Aorta (tissue), 5 donors: ENCODE results near the gene C12orf76. TPM values are rescaled to one million over a fixed set of nuclear protein-coding genes. Genes with fewer than 3 reads are reported as not detected.
A peak's percentile ranks its signal among the peaks of the same experiment; 100 is the strongest.
"Not testable (repeated sequence)": the region's sequence is repeated elsewhere in the genome, so short reads cannot be mapped to it uniquely, and the experiment has no call there.

Source experiments
- ATAC-seq: fragments of 200-7000 bp; cut with Tn5 transposase; one replicate; pipeline ENCODE4 v1.9.1; 2022; ENCODE audit warnings: moderate library complexity; ENCODE audit not compliant: low FRiP score
- DNase-seq, 2 donors: peaks; one replicate each; pipeline ENCODE4 v3.0.0-alpha.2; 2020
- H3K27ac ChIP-seq, 2 donors: one replicate each; pipeline ENCODE4 v1.5.1; 2013; ENCODE audit warnings: low read length in 2 of 2, mild to moderate bottlenecking in 2 of 2, moderate library complexity in 2 of 2, control low read depth in 1 of 2, inconsistent platforms in 1 of 2, low read depth in 1 of 2
- H3K27me3 ChIP-seq, 2 donors: one replicate each; pipeline ENCODE4 v1.6.1; 2013; ENCODE audit warnings: control low read depth in 1 of 2, low read length in 1 of 2, mild to moderate bottlenecking in 1 of 2, moderate library complexity in 1 of 2; ENCODE audit not compliant: insufficient read depth in 2 of 2, control insufficient read depth in 1 of 2
- H3K36me3 ChIP-seq, 2 donors: one replicate each; pipeline ENCODE4 v1.6.1; 2013; ENCODE audit warnings: control low read depth in 1 of 2, low read length in 1 of 2, mild to moderate bottlenecking in 1 of 2; ENCODE audit not compliant: insufficient read depth in 2 of 2, control insufficient read depth in 1 of 2
- H3K4me1 ChIP-seq, 2 donors: one replicate each; pipeline ENCODE4 v1.6.1; 2013; ENCODE audit warnings: low read length in 2 of 2, control low read depth in 1 of 2, mild to moderate bottlenecking in 1 of 2, moderate library complexity in 1 of 2; ENCODE audit not compliant: insufficient read depth in 2 of 2, control insufficient read depth in 1 of 2
- H3K4me3 ChIP-seq, 2 donors: one replicate each; pipeline ENCODE4 v1.5.1; 2013; ENCODE audit warnings: low read length in 2 of 2, control low read depth in 1 of 2, mild to moderate bottlenecking in 1 of 2
- H3K9me3 ChIP-seq: one replicate; pipeline ENCODE4 v1.6.1; 2013; ENCODE audit warnings: mild to moderate bottlenecking, low read length; ENCODE audit not compliant: control insufficient read depth
- WGBS, 2 donors: extraction: QIAGEN DNeasy Blood & Tissue Kit; methylation state at CpG; one replicate each; pipeline ENCODE4 v1.1.7; 2013; 5-methylcytosine and 5-hydroxymethylcytosine counted together
- intact Hi-C, 2 donors: fragments of 100-400 bp; cut with DNase I; formaldehyde crosslinking; loops; one replicate each; pipeline versions ENCODE4 v1.14.2 to v1.15.0; 2022
- long read RNA-seq, 2 donors: library from polyadenylated mRNA; unstranded; transcript quantifications; one replicate each; pipeline ENCODE4 v2.0.0, GENCODE V29; 2020 to 2021
- polyA plus RNA-seq, 2 donors: library from polyadenylated mRNA; stranded (reverse); fragments of 200-250 nt; gene quantifications; one replicate each; pipeline ENCODE4 v1.2.3, GENCODE V29; 2013
- total RNA-seq, 2 donors: library from RNA; stranded (reverse); fragmentation: NEBNext Ultra II Directional; extraction: Animal tissue kit (Norgen Biotek cat#: 25700); gene quantifications; one replicate each; pipeline ENCODE4 v1.2.1, GENCODE V29; 2021
- donor health status: healthy with polysubstance abuse.
- donor health status: Bipolar disorder and iron deficiency.
- donor health status: DM: no; HTN: no; CAD: no.
- donor health status: DM: no; HTN: no; CAD: no.
- donor health status: DM: yes; HTN: yes; CAD: no.

Gene C12orf76
- total RNA-seq, result 10 to 100 TPM; 10.5 to 18.1 TPM
- 10 to 100 TPM; 17.8 to 18.4 TPM for polyA plus RNA-seq
- long read RNA-seq, donor 1, transcript C12orf76-203 (2 exons, 1,755 nt), result major isoform, 20 of 37 reads
- long read RNA-seq, donor 1, partial matches to known transcripts, result 12 of 37 reads
- long read RNA-seq, donor 1, other reads (novel, unspliced or antisense), result 4 of 37 reads
- long read RNA-seq, donor 2, partial matches to known transcripts, result 4 of 13 reads
- long read RNA-seq, donor 2, other reads (novel, unspliced or antisense), result 5 of 13 reads

- H3K4me3 ChIP-seq, result peak within 1 kb of the TSS; percentile 47 to 86
- ATAC-seq (peak; percentile 99), DNase-seq (peak; percentile 97 to 98)
- no peaks in the 10 kb centered on the region for H3K9me3 ChIP-seq
- intact Hi-C loops, result no loop called here
- H3K27me3 ChIP-seq, result no peaks in the 10 kb centered on the region
- peak within 1 kb of the TSS in 1 of 2 donors; percentile 61 for H3K27ac ChIP-seq
- H3K36me3 ChIP-seq, result no peaks in the 10 kb centered on the region
- 2% methylated on average over 46 to 47 of the region's 47 CpGs for WGBS, 2 donors
- H3K4me1 ChIP-seq, result no peaks in the 10 kb centered on the region
These were observed at the start of gene C12orf76 for GRCh38 chr12:110048242-110049027. Gene C12orf76, minus strand, starts transcription at chr12:110048522. Its CDS starts 27 bp downstream, at chr12:110048495.

- no peak overlapping the region for H3K4me3 ChIP-seq
- no peaks in the 10 kb centered on the region for H3K36me3 ChIP-seq
- no peaks in the 10 kb centered on the region for H3K27me3 ChIP-seq
- DNase-seq (no peak), ATAC-seq (no peak)
- WGBS, 2 donors, result 67% methylated on average over 7 of the region's 7 CpGs
- intact Hi-C loops, result no loop called here
- no peaks in the 10 kb centered on the region for H3K9me3 ChIP-seq
- no peak overlapping the region for H3K27ac ChIP-seq
- no peaks in the 10 kb centered on the region for H3K4me1 ChIP-seq
These were observed 45.4 kb upstream of the C12orf76 start for GRCh38 chr12:110093631-110094311.

GRCh38 chr12:110091136-110091711 is 42.9 kb upstream of the C12orf76 start:
- WGBS, 2 donors, result 49 to 53% methylated on average over 3 of the region's 3 CpGs
- DNase-seq, result no peak
- H3K4me3 ChIP-seq, result no peak overlapping the region
- H3K9me3 ChIP-seq, result no peaks in the 10 kb centered on the region
- H3K27ac ChIP-seq, result no peak overlapping the region
- H3K4me1 ChIP-seq, result no peaks in the 10 kb centered on the region
- H3K36me3 ChIP-seq, result no peaks in the 10 kb centered on the region
- no peaks in the 10 kb centered on the region for H3K27me3 ChIP-seq
- intact Hi-C loops, result no loop called here
- no peak for ATAC-seq

GRCh38 chr12:110090266-110091135 is 42.2 kb upstream of the C12orf76 start:
- DNase-seq, result no peak
- Histone ChIP-seq H3K27ac (no peak overlapping the region), H3K36me3 (no peaks in the 10 kb centered on the region), H3K27me3 (no peaks in the 10 kb centered on the region), H3K4me1 (no peaks in the 10 kb centered on the region), H3K4me3 (no peak overlapping the region), H3K9me3 (no peaks in the 10 kb centered on the region)
- 68 to 73% methylated on average over 8 of the region's 8 CpGs for WGBS, 2 donors
- no peak for ATAC-seq
- intact Hi-C loops, result no loop called here

GRCh38 chr12:110088936-110089335 is 40.6 kb upstream of the C12orf76 start:
- no peaks in the 10 kb centered on the region for H3K36me3 ChIP-seq
- no peaks in the 10 kb centered on the region for H3K9me3 ChIP-seq
- no peak overlapping the region for H3K27ac ChIP-seq
- H3K4me3 ChIP-seq, result no peak overlapping the region
- no peaks in the 10 kb centered on the region for H3K4me1 ChIP-seq
- no peaks in the 10 kb centered on the region for H3K27me3 ChIP-seq
- intact Hi-C loops, result no loop called here
- DNase-seq (no peak), ATAC-seq (no peak)
- 88 to 92% methylated on average over 5 of the region's 5 CpGs for WGBS, 2 donors

GRCh38 chr12:110088216-110088615 is 39.9 kb upstream of the C12orf76 start:
- H3K27ac ChIP-seq, DNase-seq, H3K27me3 ChIP-seq, H3K9me3 ChIP-seq, H3K36me3 ChIP-seq, intact Hi-C loops, H3K4me1 ChIP-seq, ATAC-seq, H3K4me3 ChIP-seq: not testable (repeated sequence)
- 81 to 82% methylated on average over 6 of the region's 6 CpGs for WGBS, 2 donors

GRCh38 chr12:110084314-110085015 is 36.1 kb upstream of the C12orf76 start:
- 71 to 78% methylated on average over 4 of the region's 4 CpGs for WGBS, 2 donors
- Histone ChIP-seq H3K4me1 (no peaks in the 10 kb centered on the region), H3K36me3 (no peaks in the 10 kb centered on the region), H3K4me3 (no peak overlapping the region), H3K9me3 (no peaks in the 10 kb centered on the region), H3K27me3 (no peaks in the 10 kb centered on the region), H3K27ac (no peak overlapping the region)
- intact Hi-C loops, result no loop called here
- no peak for ATAC-seq
- no peak for DNase-seq
